Measurements from ENCODE around the gene DEFB131B. TPM values are rescaled to one million over a fixed set of nuclear protein-coding genes. Genes with fewer than 3 reads are reported as not detected.
"Not testable (repeated sequence)": the region's sequence is repeated elsewhere in the genome, so short reads cannot be mapped to it uniquely, and the experiment has no call there.

The DEFB131B gene
- polyA plus RNA-seq, 3 donors: 0.87 to 3.0 (median 2.0) TPM

DNA sequence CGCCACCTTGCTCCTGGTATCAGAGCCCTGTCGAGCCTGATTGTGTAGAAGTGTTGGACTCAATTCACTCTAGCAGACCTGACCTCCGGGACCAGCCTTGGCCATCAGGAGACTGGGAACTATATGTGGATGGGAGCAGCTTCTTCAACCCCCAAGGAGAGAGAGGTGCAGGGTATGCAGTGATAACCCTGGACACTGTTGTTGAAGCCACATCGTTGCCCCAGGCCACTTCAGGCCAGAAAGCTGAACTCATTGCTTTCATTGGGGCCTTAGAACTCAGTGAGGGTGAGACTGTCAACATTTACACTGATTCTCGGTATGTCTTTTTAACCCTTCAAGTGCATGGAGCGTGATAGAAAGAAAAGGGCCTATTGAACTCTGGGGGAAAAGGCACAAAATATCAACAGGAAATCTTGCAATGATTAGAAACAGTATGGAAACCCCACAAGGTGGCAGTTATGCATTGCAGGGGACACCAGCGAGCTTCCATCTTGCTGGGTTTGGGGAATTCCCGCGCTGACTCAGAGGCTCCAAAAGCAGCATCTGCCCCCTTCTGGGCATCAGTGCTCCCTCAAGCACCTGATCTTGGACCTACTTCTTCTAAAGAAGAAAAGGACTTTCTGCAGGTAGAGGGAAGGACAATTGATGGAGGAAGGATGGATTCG, 33.2 kb downstream of the DEFB131B start:
- DNase-seq: not testable (repeated sequence)

DNA sequence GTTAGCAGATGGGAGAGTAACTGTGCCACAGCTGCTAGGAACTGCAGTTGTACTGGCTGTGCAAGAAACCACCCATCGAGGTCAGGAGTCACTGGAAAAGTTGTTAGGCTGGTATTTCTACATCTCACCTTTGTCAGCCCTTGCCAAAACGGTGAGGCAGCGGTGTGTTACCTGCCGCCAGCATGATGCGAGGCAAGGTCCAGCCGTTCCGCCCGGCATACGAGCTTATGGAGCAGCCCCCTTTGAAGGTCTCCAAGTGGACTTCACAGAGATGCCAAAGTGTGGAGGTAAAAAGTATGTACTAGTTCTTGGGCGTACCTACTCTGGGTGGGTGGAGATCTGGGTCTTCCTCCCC, 33.7 kb downstream of the DEFB131B start:
- not testable (repeated sequence) for DNase-seq

DNA sequence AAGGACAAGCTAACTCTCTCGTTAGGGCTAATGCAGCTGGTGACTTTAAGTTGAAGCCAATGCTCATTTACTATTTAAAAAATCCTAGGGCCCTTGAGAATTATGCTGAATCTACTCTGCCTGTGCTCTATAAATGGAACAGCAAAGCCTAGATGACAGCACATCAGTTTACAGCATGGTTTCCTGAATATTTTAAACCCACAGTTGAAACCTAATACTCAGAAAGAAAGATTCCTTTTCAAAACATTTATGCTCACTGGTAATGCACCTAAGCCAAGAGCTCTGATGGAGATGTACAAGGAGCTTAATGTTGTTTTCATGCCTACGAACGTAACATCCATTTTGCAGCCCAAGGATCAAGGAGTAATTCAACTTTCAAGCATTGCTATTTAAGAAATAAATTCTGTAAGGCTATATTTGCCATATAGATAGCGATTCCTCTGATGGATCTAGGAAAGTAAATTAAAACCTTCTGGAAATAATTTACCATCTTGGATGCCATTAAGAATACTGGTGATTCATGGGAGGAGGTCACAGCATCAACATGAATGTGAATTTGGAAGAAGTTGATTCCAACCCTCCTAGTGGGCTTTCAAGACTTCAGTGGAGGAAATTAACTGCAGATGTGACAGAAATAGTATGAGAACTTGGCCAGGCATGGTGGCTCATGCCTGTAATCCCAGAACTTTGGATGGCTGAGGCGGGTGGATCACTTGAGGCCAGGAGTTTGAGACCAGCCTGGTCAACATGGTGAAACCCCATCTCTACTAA, 35.7 kb downstream of the DEFB131B start:
- DNase-seq: no peak

DNA sequence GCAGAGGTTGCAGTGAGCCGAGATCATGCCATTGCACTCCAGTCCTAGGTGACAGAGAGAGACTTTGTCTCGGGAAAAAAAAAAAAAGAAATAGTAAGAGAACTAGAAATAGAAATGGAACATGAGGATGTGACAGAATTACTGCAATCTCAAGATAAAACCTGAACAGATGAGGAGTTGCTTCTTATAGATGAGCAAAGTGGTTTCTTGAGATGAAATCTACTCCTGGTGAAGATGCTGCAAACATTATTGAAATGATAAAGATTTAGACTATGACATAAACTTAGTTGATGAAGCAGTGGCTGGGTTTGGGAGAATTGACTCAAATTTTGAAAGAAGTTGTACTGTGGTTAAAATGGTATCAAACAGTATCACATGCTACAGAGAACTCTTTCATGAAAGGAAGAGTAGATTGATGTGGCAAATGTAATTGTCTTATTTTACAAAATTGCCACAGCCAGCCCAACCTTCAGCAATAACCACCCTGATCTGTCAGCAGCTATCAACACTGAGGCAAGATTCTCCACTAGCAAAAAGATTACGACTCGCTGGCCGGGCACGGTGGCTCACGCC, 36.5 kb downstream of the DEFB131B start:
- DNase-seq: no peak

- DNase-seq: no peak
Measured at GRCh38 chr11:71917646-71918140, 39.4 kb downstream of the DEFB131B start.

DNA sequence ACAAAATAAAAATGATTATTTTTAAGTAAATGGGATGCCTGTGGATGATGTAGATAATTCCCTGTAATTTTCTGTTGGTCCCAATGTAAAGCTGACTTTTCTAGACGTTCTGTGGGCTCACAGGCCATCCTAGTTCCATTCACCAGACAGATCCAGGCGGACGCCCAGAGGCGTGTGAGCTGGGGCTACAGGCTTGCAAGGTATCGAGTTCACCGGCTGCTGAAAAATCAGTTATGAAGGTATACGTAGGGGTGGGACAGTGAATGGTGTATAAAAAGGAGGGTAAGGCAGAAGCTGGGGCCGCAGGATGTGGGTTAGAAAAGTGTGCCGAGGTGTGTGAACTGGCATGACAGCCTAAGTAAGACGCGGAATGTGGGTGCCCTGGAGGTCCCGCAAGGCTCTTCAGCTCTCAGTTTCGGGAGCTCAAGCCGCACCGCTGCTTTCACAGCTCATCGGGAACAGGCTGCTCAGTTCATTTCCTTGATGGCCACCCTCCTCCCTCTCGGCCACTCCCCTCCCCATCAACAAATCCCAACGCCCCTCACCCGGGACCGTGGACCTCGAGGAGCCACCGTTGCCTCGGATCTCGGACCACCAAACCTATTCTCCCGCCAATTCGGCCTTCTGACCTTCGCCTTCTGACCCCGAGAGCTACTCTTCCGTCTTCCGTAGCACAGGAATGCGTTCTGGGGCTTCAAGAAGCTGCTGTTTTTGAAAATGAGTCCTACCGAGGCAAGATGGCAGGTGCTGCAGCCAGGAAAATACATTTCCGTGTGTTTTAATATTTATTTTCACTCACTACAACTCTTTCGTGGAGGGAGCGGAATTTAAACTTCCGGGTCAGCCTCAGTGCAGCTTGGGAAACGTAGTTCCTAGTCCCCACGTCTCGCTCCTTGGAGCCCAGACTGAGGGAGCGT, 49.8 kb downstream of the DEFB131B start, which contains the start of gene XNDC1N:
TSS of gene XNDC1N (minus strand) at position 775 of the 917 bp plus-strand sequence. CDS start 5,241 bp downstream, outside the sequence.
- DNase-seq: peak; percentile 95

DNA sequence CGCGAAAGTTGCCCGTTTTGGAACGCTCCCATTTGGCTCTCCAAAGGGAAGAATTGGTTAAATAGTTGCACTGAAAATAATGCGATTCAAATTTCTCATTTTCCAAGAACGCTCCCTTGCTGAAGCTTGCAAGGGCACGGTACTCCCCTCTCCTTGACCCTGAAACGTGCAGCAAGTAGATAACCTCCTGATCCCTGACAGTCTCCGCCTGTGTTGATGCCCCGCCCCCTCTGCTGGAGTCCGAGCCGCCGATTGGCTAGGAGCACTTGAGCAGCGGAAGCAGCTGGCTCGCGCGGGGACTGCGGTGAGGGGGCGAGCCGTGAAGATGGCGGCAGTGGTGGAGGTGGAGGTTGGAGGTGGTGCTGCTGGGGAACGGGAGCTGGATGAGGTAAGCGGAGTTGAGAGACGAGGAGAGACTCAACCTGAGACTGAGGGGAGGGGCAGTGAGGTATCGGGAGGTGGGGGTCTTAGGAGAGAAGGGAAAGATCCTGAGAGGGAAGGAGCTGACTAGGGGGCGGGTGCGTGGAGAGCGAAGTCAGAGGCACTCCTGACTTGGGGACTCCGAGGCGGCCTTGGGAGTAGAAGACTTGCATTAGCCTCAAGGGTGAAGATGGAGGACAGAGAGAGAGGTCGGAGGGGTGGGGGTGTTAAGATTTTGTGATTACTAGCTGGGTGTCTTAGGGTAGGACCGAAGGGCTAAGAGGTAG, 50.6 kb downstream of the DEFB131B start, which contains the start of gene RNF121:
TSS of gene RNF121 (plus strand) at position 310 of the 707 bp plus-strand sequence. CDS start at position 326, 16 bp downstream.
- DNase-seq: peak; percentile 97

GRCh38 chr11:71929491-71929890, 51.2 kb downstream of the DEFB131B start:
- DNase-seq: no peak

DNA sequence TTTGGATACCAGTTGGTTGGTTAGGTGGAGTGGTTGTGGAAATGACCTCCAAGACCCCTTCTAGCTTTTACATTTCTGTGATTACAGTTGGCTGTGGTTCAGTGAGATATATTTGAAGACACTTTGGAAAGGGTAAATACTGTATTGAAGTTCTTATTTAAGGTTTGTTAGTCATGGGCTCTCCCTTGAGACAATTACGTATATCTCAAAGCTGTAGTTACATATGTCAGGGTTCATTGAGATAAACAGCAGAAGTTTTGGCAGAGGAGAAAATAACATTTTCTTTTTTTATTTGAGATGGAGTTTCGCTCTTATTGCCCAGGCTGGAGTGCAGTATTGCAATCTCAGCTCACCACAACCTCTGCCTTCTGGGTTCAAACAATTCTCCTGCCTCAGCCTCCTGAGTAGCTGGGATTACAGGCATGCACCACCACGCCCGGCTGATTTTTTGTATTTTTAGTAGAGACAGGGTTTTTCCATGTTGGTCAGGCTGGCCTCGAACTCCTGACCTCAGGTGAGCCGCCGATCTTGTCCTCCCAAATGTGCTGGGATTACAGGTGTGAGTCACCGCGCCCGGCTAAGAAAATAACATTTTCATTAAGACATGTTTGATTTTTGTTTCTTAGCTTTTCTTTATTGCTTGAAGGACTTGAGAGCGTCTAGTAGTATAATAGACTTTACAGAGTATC, 52.4 kb downstream of the DEFB131B start:
- no peak for DNase-seq

GRCh38 chr11:71931245-71931602, 53.0 kb downstream of the DEFB131B start:
- DNase-seq: no peak

DNA sequence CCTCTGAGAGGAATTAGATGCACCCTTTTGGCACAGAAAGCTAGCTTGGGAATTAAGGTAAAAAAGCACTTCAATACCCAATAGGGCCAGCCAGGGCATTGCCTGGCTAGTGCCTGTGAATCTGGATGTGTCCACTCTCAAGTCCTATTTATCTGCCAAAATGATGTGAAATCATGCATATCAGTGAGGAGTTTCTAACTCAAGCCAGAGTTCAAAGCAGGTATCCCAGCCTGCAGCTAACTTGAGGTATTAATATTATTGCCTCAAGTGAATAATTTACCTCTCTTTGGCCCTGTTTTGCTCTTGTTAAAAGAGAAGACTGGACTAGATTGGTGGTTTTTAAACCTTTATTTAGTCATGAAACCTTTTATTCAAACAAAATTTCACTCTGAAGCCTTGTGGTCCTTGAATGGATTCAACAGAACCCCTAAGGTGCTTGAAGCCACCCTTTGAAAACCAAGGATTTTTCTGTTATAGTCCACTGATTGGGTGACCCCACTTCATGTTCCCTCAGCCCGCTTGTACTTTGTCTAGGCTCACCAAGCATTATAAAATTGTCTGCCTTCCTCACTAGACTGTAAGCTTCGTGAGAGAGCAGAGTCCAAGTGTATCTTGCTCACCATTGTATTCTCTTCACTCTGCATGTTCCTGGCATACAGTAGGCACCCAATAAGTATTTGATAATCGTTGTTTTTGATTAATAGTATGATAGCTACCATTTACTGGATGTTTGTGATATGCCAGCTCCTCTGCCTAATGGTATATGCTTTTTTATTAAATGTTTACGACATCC, 55.1 kb downstream of the DEFB131B start:
- DNase-seq: no peak

Other genes with a start within 250 kb of the DEFB131B start
- not detected for gene DEFB108B, start 45.3 kb upstream of the DEFB131B start, polyA plus RNA-seq (ENCODE audit: insufficient read length in 3 of 3)
- 10 to 100 TPM in 2 of 3 donors, 1 to 10 TPM in 1; 5.2 to 10.8 (median 10.8) TPM for gene XNDC1N, start 50.1 kb downstream of the DEFB131B start, polyA plus RNA-seq (ENCODE audit: insufficient read length in 3 of 3)
- 10 to 100 TPM; 40.2 to 47.9 (median 41.8) TPM for gene RNF121, start 50.6 kb downstream of the DEFB131B start, polyA plus RNA-seq (ENCODE audit: insufficient read length in 3 of 3)
- gene IL18BP, start 120.5 kb downstream of the DEFB131B start, polyA plus RNA-seq (ENCODE audit: insufficient read length in 3 of 3): 10 to 100 TPM in 2 of 3 donors, 1 to 10 TPM in 1; 8.1 to 16.5 (median 11.6) TPM
- gene NUMA1, start 202.1 kb downstream of the DEFB131B start, polyA plus RNA-seq (ENCODE audit: insufficient read length in 3 of 3): 100 to 1,000 TPM; 289 to 335 (median 305) TPM
- 10 to 100 TPM; 22.3 to 37.0 (median 35.1) TPM for gene LRRC51, start 202.4 kb downstream of the DEFB131B start, polyA plus RNA-seq (ENCODE audit: insufficient read length in 3 of 3)
- gene LAMTOR1, start 224.8 kb downstream of the DEFB131B start, polyA plus RNA-seq (ENCODE audit: insufficient read length in 3 of 3): 100 to 1,000 TPM; 123 to 133 (median 128) TPM
- gene TOMT, start 227.5 kb downstream of the DEFB131B start, polyA plus RNA-seq (ENCODE audit: insufficient read length in 3 of 3): not detected
- 10 to 100 TPM; 49.3 to 59.0 (median 50.4) TPM for gene ANAPC15, start 234.2 kb downstream of the DEFB131B start, polyA plus RNA-seq (ENCODE audit: insufficient read length in 3 of 3)

Measured in renal pelvis (tissue), 4 donors.